Gastrocnemius medialis (tissue), 4 donors: ENCODE results near the gene RAD9A. TPM values are rescaled to one million over a fixed set of nuclear protein-coding genes. Genes with fewer than 3 reads are reported as not detected.
A peak's percentile ranks its signal among the peaks of the same experiment; 100 is the strongest.

ENCODE experiments used
- ATAC-seq, 2 donors: fragments of 150-250 bp; one replicate each; pipeline ENCODE4 v1.9.1; 2016
- DNase-seq, 2 donors: peaks; one replicate each; pipeline ENCODE4 v3.0.0-alpha.2; 2019
- H3K27ac ChIP-seq, 4 donors: fragments of 200-600 bp; sonication (generic); 1 replicate in 1 of 4; 2 replicates in 3 of 4; pipeline ENCODE4 v1.5.1; 2016 to 2018; ENCODE audit warnings: mild to moderate bottlenecking in 2 of 4, moderate library complexity in 1 of 4
- H3K27me3 ChIP-seq, 3 donors: fragments of 200-600 bp; sonication (generic) in 2 of 3; 1 replicate in 1 of 3; 2 replicates in 2 of 3; pipeline versions ENCODE4 v1.5.1 to v1.6.0; 2016 to 2019; ENCODE audit warnings: mild to moderate bottlenecking in 1 of 3, moderate library complexity in 1 of 3
- H3K36me3 ChIP-seq, 2 donors: fragments of 200-600 bp; sonication (generic) in 1 of 2; one replicate each; pipeline ENCODE4 v1.5.1; 2017 to 2018
- H3K4me1 ChIP-seq, 2 donors: fragments of 200-600 bp; sonication (generic) in 1 of 2; one replicate each; pipeline ENCODE4 v1.5.1; 2016 to 2017; ENCODE audit warnings: mild to moderate bottlenecking in 2 of 2
- H3K4me3 ChIP-seq, 4 donors: fragments of 200-600 bp; sonication (generic) in 3 of 4; 1 replicate in 1 of 4; 2 replicates in 3 of 4; pipeline ENCODE4 v1.5.1; 2016 to 2019; ENCODE audit warnings: mild to moderate bottlenecking in 2 of 4
- H3K9me3 ChIP-seq, 3 donors: fragments of 200-600 bp; sonication (generic) in 2 of 3; 1 replicate in 1 of 3; 2 replicates in 2 of 3; pipeline ENCODE4 v1.5.1; 2016 to 2019
- CTCF ChIP-seq, 5 experiments: fragments of 450-650 bp in 3 of 5; fragments of 200-600 bp in 2 of 5; sonication (generic) in 2 of 5; IDR thresholded peaks in 4 of 5; conservative IDR thresholded peaks in 1 of 5; 1 replicate in 4 of 5; 2 replicates in 1 of 5; pipeline ENCODE4 v1.5.1; 2016 to 2019; ENCODE audit warnings: antibody characterized with exemption in 5 of 5, mild to moderate bottlenecking in 3 of 5, moderate library complexity in 3 of 5
- POLR2A ChIP-seq, 2 donors: fragments of 450-650 bp; IDR thresholded peaks; one replicate each; pipeline ENCODE4 v1.6.1; 2017; ENCODE audit warnings: antibody characterized with exemption in 2 of 2, mild to moderate bottlenecking in 2 of 2, moderate library complexity in 2 of 2
- in situ Hi-C, 4 donors: fragments of 200-750 bp; cut with MboI; loops; one replicate each; pipeline versions ENCODE4 v1.15.0 to v1.8.0; 2017; ENCODE audit warnings: low sequenced_read_pairs in 4 of 4
- intact Hi-C: fragments of 100-400 bp; cut with DNase I; formaldehyde crosslinking; loops from one replicate; pipeline ENCODE4 v1.15.1; 2023; ENCODE audit warnings: low total_unique reads
- total RNA-seq, 4 donors: library from RNA; depleted of rRNA; stranded (reverse); fragments of >200 nt; gene quantifications; one replicate each; pipeline versions ENCODE4 v1.1.0 to v1.2.3, GENCODE V29; 2016

RAD9A gene
- total RNA-seq, 4 donors from 2014 or later, result 5.2 to 14.7 (median 7.7) TPM

- no peak overlapping the region for H3K4me3 ChIP-seq
- TF ChIP-seq CTCF (IDR thresholded peaks at IDR 0.05 in 4 of 5, conservative IDR thresholded peaks at IDR 0.05 in 1 of 5) (peak; percentile 88 to 94 (median 92)), POLR2A (IDR thresholded peaks at IDR 0.05) (no peak)
- H3K36me3 ChIP-seq, result no peaks in the 10 kb centered on the region
- H3K9me3 ChIP-seq, result no peaks in the 10 kb centered on the region
- H3K27ac ChIP-seq, result peak overlapping the region; percentile 94 to 100 (median 98)
- H3K27me3 ChIP-seq, result no peaks in the 10 kb centered on the region
- intact Hi-C loops, result loop anchor here (1.0 kb wide), 1 partner anchor 25 kb away; no protein-coding TSS in a partner anchor
- H3K4me1 ChIP-seq, result peaks cover 28 to 40% of the 10 kb centered on the region in 2 donors
- DNase-seq, result peak in 1 of 2 donors; percentile 61
- in situ Hi-C loops, result no loop called here
- ATAC-seq, result peak in 1 of 2 donors; percentile 15
These were observed 34.8 kb upstream of the RAD9A start for GRCh38 chr11:67356864-67357561.

- DNase-seq, result no peak
- Histone ChIP-seq H3K9me3 (no peaks in the 10 kb centered on the region), H3K36me3 (no peaks in the 10 kb centered on the region), H3K4me3 (no peak overlapping the region), H3K27ac (no peak overlapping the region), H3K4me1 (peaks cover 22 to 33% of the 10 kb centered on the region in 2 donors), H3K27me3 (no peaks in the 10 kb centered on the region)
- intact Hi-C loops, result loop anchor here (1.0 kb wide), 1 partner anchor 24 kb away; no protein-coding TSS in a partner anchor
- ATAC-seq, result no peak
- TF ChIP-seq POLR2A (IDR thresholded peaks at IDR 0.05), result no peak
- TF ChIP-seq CTCF (IDR thresholded peaks at IDR 0.05 in 4 of 5, conservative IDR thresholded peaks at IDR 0.05 in 1 of 5), result no peak
- in situ Hi-C loops, result no loop called here
These were observed 33.7 kb upstream of the RAD9A start for GRCh38 chr11:67357831-67358670.

- TF ChIP-seq CTCF (IDR thresholded peaks at IDR 0.05 in 4 of 5, conservative IDR thresholded peaks at IDR 0.05 in 1 of 5) (no peak), POLR2A (IDR thresholded peaks at IDR 0.05) (no peak)
- Histone ChIP-seq H3K9me3 (no peaks in the 10 kb centered on the region), H3K27me3 (peaks cover 0 to 11% (median 10%) of the 10 kb centered on the region in 3 donors), H3K4me3 (no peak overlapping the region), H3K36me3 (no peaks in the 10 kb centered on the region), H3K27ac (no peak overlapping the region), H3K4me1 (no peaks in the 10 kb centered on the region)
- DNase-seq, result no peak
- no peak for ATAC-seq
- in situ Hi-C loops (no loop called here), intact Hi-C loops (no loop called here)
These were observed 27.6 kb upstream of the RAD9A start for GRCh38 chr11:67364169-67364568.

- intact Hi-C loops, result no loop called here
- Histone ChIP-seq H3K27ac (no peak overlapping the region), H3K4me3 (no peak overlapping the region), H3K9me3 (no peaks in the 10 kb centered on the region), H3K4me1 (no peaks in the 10 kb centered on the region), H3K36me3 (no peaks in the 10 kb centered on the region), H3K27me3 (peaks cover 0 to 13% (median 11%) of the 10 kb centered on the region in 3 donors)
- no peak for TF ChIP-seq POLR2A (IDR thresholded peaks at IDR 0.05)
- TF ChIP-seq CTCF (IDR thresholded peaks at IDR 0.05 in 4 of 5, conservative IDR thresholded peaks at IDR 0.05 in 1 of 5), result no peak
- in situ Hi-C loops, result no loop called here
- ATAC-seq (no peak), DNase-seq (no peak)
These were observed 26.7 kb upstream of the RAD9A start for GRCh38 chr11:67364783-67365722.
